NK-92 treated with Interleukin-12 subunit alpha and Interleukin-12 subunit beta, amount 100 ng/mL, for 24 hours (cell line): ENCODE measurements around the gene PLA2G3.

Source experiments
- DNase-seq: peaks from one replicate; lab custom pipeline; 2025; lab: John Stamatoyannopoulos, UW

PLA2G3 gene

DNA sequence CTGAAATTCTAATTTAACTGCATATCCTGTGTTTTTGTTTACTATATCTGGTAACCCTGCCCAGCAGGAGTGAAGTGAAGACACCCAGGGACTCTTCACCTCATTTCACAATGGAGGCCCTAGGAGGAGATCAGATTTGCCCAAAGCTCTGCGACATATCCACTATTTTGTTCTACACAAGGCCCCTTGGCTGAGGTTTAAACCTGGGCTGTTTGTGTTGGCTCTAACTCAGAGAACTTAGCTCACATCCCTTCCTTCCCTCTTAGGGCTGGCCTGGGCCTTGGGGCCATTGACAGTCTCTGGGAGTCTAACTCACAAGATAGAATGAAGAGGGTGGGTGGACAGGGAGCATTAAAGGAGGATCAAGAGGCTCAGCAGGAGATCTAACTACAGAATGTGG is 8.2 kb upstream of the PLA2G3 start:
- DNase-seq, result no peak

GRCh38 chr22:31144223-31144622 is 3.9 kb upstream of the PLA2G3 start:
- no peak for DNase-seq

- DNase-seq, result no peak
These were observed 3.2 kb upstream of the PLA2G3 start for GRCh38 chr22:31143537-31143936.

GRCh38 chr22:31143038-31143437 is 2.7 kb upstream of the PLA2G3 start:
- DNase-seq, result no peak

- DNase-seq, result no peak
These were observed 2.0 kb upstream of the PLA2G3 start for GRCh38 chr22:31142285-31142684.

DNA sequence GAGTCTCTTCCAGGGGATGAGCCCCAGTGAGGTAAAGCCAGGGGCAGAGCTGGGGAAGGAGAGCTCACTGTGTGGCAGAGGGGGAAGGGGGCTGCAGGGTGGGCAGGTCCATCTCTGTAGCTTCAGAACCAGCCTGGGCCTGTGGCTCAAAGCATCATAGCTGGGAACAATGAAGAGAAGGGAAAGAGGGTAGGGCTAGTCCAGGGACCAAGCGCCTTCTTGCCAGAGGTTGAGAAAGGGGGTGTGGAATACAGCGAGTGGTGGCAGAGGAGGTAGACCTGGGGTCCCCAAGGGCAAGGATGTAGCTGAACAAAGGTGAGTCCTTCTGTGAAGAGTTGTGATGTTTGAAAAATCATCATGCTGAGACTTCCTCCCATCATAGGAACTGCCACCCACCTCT is 1.2 kb upstream of the PLA2G3 start:
- DNase-seq, result no peak

- DNase-seq, result no peak
These were observed 438 bp upstream of the PLA2G3 start for GRCh38 chr22:31140746-31141145.

DNA sequence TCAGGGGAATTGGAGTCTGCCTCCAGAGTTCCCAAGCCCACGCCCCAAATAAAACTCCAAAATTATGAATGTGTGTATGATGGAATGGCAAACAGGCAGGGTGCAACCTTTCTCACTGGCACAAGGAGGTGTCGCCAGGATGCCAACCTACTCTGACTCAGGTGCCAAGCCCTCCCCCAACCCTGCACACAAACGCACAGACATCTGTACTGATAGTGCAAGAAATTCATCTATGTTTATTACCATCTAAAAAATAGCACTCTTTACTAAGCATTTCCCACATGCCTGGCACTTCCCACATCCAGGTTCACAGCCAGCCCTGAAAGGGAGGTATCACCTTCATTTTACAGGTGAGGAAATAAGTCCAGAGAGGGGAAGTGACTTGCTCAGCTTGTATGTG is 1.2 kb downstream of the PLA2G3 start:
- no peak for DNase-seq

- DNase-seq, result no peak
These were observed 2.2 kb downstream of the PLA2G3 start for GRCh38 chr22:31138126-31138525.

DNA sequence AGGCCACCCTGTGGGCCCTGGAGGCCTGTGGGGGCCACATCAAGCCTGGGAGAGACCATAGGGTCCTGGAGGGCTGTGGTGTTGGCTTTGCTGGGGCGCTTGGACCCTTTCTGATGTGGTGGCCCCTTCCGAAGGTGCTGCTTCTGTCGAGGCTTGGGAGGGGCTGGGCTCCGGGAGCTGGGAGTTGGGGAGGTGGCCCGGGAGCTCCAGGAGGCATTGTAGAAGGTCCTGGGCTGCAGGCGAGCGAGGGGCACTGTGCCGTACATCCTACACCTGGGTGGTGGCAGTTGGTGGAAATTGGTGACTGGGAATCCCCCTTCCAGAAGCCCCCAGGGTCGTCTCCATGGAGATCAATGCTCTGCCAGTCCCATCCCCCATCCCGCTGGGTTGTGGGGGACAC is 2.6 kb downstream of the PLA2G3 start:
- no peak for DNase-seq

GRCh38 chr22:31136711-31137110 is 3.6 kb downstream of the PLA2G3 start:
- no peak for DNase-seq

DNA sequence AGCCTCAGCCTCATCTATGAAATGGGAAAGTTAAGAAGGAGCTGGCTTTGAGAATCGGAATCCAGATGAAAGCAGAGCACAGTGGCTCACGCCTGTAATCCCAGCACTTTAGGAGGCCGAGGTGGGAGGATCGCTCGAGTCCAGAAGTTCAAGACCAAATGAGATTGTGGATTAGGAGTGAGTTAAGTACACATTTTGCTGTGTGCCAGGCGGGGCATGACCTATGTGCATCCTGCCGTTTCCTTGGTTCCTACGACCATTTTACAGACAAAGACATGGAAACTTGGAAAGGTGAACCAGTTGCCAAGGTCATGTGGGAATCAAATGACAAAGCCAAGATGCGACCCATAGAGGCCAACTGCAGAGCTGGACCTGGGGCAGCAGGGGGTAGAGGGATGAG is 4.2 kb downstream of the PLA2G3 start:
- no peak for DNase-seq

GRCh38 chr22:31135706-31136105 is 4.6 kb downstream of the PLA2G3 start:
- DNase-seq, result no peak

- no peak for DNase-seq
These were observed 5.6 kb downstream of the PLA2G3 start for GRCh38 chr22:31134688-31135087.

DNA sequence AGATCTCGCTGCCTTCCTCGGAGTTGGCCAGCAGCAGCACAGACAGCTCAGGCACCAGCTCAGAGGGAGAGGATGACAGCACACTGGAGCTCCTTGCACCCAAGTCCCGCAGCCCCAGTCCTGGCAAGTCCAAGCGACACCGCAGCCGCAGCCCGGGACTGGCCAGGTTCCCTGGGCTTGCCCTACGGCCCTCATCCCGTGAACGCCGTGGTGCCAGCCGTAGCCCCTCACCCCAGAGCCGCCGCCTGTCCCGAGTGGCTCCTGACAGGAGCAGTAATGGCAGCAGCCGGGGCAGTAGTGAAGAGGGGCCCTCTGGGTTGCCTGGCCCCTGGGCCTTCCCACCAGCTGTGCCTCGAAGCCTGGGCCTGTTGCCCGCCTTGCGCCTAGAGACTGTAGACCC is 6.4 kb downstream of the PLA2G3 start:
- no peak for DNase-seq

GRCh38 chr22:31130873-31131272 is 9.4 kb downstream of the PLA2G3 start:
- DNase-seq, result no peak

DNA sequence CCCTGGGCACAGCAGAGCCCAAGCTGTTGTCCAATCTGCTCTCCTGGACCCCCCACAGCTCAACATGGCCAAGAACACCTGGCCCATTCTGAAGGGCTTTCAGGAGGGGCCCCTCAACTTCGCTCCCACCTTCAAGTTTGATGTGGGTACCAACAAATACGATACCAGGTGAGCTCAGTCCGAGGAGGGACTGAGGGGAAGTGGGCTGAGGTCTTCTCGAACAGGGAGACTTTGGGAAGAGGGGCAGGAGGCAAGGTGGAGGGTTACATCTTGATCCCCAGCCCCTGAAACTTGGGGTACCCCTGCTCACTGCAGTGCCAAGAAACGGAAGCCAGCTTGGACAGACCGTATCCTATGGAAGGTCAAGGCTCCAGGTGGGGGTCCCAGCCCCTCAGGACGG is 12.2 kb downstream of the PLA2G3 start:
- DNase-seq, result no peak

GRCh38 chr22:31127181-31127772 is 13.0 kb downstream of the PLA2G3 start:
- DNase-seq, result no peak

DNA sequence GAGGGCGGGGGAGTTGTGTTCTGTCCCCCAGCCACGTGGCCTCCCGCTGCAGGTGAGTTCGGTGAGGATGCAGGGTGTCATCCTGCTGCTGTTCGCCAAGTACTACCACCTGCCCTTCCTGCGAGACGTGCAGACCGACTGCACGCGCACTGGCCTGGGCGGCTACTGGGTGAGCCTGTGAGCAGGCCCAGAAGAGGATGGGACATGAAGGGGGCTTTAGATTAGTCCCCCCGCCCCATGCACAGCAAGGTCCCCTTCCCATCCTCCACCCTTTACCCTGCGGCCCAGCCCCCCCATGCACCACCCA is 13.5 kb downstream of the PLA2G3 start:
- no peak for DNase-seq

DNA sequence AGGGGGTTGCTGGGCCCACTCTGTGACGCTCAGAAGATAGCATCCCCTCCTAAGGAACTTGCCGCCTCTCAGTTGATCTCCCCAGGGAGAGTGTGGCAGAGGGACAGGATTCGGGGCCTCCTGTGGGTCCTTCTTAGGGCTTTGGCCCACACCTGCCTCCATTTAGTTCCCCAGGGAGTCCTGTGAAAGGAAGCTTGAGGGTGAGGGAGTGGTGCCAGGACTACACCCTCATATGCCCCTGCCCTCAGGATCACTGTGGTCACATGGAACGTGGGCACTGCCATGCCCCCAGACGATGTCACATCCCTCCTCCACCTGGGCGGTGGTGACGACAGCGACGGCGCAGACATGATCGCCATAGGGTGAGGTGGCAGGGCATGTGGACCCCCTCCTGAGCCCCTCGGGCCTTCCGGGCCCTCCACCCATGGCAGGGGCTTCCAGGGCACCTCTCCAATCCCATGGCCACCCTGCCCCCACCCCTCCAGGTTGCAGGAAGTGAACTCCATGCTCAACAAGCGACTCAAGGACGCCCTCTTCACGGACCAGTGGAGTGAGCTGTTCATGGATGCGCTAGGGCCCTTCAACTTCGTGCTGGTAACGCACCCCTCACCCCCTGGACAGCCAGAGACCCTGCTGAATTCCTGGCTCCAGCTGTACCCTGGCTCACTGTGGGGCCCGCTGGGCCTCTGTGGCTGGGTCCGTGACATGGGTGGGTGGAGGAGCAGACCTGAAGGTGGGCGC is 14.0 kb downstream of the PLA2G3 start:
- DNase-seq, result no peak

DNA sequence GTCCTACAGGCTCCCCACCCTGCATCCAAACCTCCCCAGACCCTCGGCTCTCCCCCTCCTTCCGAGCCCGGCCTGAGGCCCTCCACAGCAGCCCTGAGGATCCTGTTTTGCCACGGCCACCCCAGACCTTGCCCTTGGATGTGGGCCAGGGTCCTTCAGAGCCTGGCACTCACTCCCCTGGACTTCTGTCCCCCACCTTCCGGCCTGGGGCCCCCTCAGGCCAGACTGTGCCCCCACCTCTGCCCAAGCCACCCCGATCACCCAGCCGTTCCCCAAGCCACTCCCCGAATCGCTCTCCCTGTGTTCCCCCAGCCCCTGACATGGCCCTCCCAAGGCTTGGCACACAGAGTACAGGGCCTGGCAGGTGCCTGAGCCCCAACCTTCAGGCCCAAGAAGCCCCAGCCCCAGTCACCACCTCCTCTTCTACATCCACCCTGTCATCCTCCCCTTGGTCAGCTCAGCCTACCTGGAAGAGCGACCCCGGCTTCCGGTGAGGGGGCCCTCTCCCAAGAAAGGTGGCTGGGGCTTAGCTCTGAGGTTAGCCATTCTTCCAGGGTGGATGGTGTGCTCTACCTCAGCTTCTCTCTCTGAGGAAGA is 14.7 kb downstream of the PLA2G3 start:
- DNase-seq, result no peak

DNA sequence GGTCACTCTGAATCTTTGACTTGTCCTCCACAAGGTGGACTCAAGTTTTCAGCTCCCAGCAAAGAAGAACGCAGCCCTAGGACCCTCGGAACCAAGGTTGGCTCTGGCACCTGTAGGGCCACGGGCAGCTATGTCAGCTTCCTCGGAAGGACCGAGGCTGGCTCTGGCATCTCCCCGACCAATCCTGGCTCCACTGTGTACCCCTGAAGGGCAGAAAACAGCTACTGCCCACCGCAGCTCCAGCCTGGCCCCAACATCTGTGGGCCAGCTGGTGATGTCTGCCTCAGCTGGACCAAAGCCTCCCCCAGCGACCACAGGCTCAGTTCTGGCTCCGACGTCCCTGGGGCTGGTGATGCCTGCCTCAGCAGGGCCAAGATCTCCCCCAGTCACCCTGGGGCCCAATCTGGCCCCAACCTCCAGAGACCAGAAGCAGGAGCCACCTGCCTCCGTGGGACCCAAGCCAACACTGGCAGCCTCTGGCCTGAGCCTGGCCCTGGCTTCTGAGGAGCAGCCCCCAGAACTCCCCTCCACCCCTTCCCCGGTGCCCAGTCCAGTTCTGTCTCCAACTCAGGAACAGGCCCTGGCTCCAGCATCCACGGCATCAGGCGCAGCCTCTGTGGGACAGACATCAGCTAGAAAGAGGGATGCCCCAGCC is 15.4 kb downstream of the PLA2G3 start:
- no peak for DNase-seq

DNA sequence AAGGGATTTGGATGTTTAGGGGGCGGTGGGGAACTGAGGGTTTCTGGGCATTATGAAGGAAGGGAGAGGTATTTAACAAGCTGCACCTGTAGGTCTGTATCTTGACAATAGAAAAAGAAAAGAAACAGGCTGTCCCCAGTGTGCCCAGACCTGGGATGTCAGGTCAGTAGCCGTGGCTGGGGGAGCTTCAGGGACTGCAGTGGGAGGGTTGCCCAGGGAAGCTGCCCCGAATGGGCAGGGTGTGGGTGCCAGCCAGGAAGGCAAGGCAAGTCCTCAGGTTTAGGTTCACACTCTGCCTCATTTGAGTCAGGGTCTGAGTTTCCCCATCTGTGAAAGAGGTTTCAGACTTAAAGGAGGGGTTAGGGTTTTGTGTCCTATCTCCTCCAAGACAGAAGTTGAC is 16.0 kb downstream of the PLA2G3 start:
- DNase-seq, result no peak

- DNase-seq, result no peak
These were observed 17.1 kb downstream of the PLA2G3 start for GRCh38 chr22:31123292-31123602.
